SK-N-SH treated with all-trans-retinoic acid at 6 μM for 48 hours (cell line): Measurements from ENCODE around the gene TTC31.

ENCODE experiments used
- BACH2 ChIP-seq: fragments of 250-450 bp; sonication (Bioruptor Pico); IDR thresholded peaks from 2 replicates; pipeline ENCODE4 v1.9.0; 2021; ENCODE audit warnings: mild to moderate bottlenecking, borderline replicate concordance
- CREB5 ChIP-seq: fragments of 250-450 bp; sonication (Bioruptor Pico); IDR thresholded peaks from 2 replicates; pipeline ENCODE4 v1.5.1; 2020; ENCODE audit warnings: low read depth, mild to moderate bottlenecking, moderate library complexity
- CSDC2 ChIP-seq: fragments of 250-450 bp; sonication (Bioruptor Pico); IDR thresholded peaks from 2 replicates; pipeline ENCODE4 v1.5.0; 2020; ENCODE audit warnings: mild to moderate bottlenecking, moderate library complexity
- ISL1 ChIP-seq: fragments of 250-450 bp; sonication (Bioruptor Pico); IDR thresholded peaks from 2 replicates; pipeline ENCODE4 v2.1.2; 2022; ENCODE audit warnings: mild to moderate bottlenecking, moderate library complexity
- POU6F1 ChIP-seq: fragments of 250-450 bp; sonication (Bioruptor Pico); IDR thresholded peaks from 2 replicates; pipeline ENCODE4 v1.8.0; 2021; ENCODE audit warnings: low read depth, mild to moderate bottlenecking, moderate library complexity, borderline replicate concordance
- RARB ChIP-seq: fragments of 250-450 bp; sonication (Bioruptor Pico); IDR thresholded peaks from 2 replicates; pipeline ENCODE4 v1.8.0; 2021; ENCODE audit warnings: mild to moderate bottlenecking, moderate library complexity
- TCF4 ChIP-seq: fragments of 250-450 bp; sonication (Bioruptor Pico); IDR thresholded peaks from 2 replicates; pipeline ENCODE4 v1.8.0; 2021; ENCODE audit warnings: mild to moderate bottlenecking, moderate library complexity, borderline replicate concordance
- ZC3H10 ChIP-seq: fragments of 250-450 bp; sonication (Bioruptor Pico); IDR thresholded peaks from 2 replicates; pipeline ENCODE4 v1.5.1; 2021; ENCODE audit warnings: mild to moderate bottlenecking, moderate library complexity

- TF ChIP-seq CREB5 (CRISPR knock-in tag) = no peak
- no peak for TF ChIP-seq CSDC2 (CRISPR knock-in tag)
- no peak for TF ChIP-seq ISL1
- TF ChIP-seq BACH2 = no peak
- TF ChIP-seq RARB (CRISPR knock-in tag) = no peak
- no peak for TF ChIP-seq TCF4
- no peak for TF ChIP-seq POU6F1
- TF ChIP-seq ZC3H10 (CRISPR knock-in tag) = no peak
Observed at GRCh38 chr2:74489906-74490305, 7.0 kb downstream of the TTC31 start.
